Activated CD8-positive, alpha-beta memory T cell treated with anti-CD3 and anti-CD28 coated beads for 36 hours (primary cell): Measurements from ENCODE around the gene PLEKHM2. TPM values are rescaled to one million over a fixed set of nuclear protein-coding genes. Genes with fewer than 3 reads are reported as not detected.
"Not testable (repeated sequence)": the region's sequence is repeated elsewhere in the genome, so short reads cannot be mapped to it uniquely, and the experiment has no call there.

Experiments
- CTCF ChIA-PET: fragments of 350-600 bp; sonication (Branson Sonifier 250); formaldehyde crosslinking; loops from one replicate; lab custom pipeline; 2021; ENCODE audit warnings: antibody characterized with exemption; lab: Charles Lee
- POLR2A ChIA-PET: fragments of 350-600 bp; sonication (Branson Sonifier 250); formaldehyde crosslinking; loops from one replicate; lab custom pipeline; 2021; ENCODE audit warnings: antibody characterized with exemption; lab: Charles Lee
- total RNA-seq, 2 experiments: library from RNA; stranded (reverse); gene quantifications; one replicate each; pipeline ENCODE4 v1.2.3, GENCODE V29; 2021

The PLEKHM2 gene
- total RNA-seq, 2 experiments from 2014 or later: 52.0 to 53.8 TPM

GRCh38 chr1:15692121-15692682 lies 8.1 kb downstream of the PLEKHM2 start:
- CTCF ChIA-PET: no interaction called here
- POLR2A ChIA-PET: no interaction called here

- ChIA-PET CTCF (interaction anchor here (0.6 kb wide), 1 partner anchor 16 kb away, joined by 3 read pairs; no protein-coding TSS in a partner anchor), POLR2A (no interaction called here)
These were observed 9.3 kb downstream of the PLEKHM2 start for GRCh38 chr1:15693371-15693770.

- CTCF ChIA-PET: interaction anchor here (0.9 to 1.1 kb wide), 2 partner anchors 17 to 40 kb away, joined by 3 read pairs; no protein-coding TSS in a partner anchor
- POLR2A ChIA-PET: interaction anchor here (1.1 kb wide), 1 partner anchor 13 kb away, joined by 3 read pairs; the partner anchor contains the start of gene PLEKHM2
These were observed 12.9 kb downstream of the PLEKHM2 start for GRCh38 chr1:15696956-15697521.

GRCh38 chr1:15698201-15698600 lies 14.1 kb downstream of the PLEKHM2 start:
- POLR2A ChIA-PET: no interaction called here
- CTCF ChIA-PET: interaction anchor here (0.6 to 1.1 kb wide), 3 partner anchors 42 to 250 kb away, joined by 3 to 4 read pairs (median 4); no protein-coding TSS in a partner anchor

- CTCF ChIA-PET, POLR2A ChIA-PET: not testable (repeated sequence)
These were observed 15.2 kb downstream of the PLEKHM2 start for GRCh38 chr1:15699321-15699720.

GRCh38 chr1:15700508-15700907 lies 16.4 kb downstream of the PLEKHM2 start:
- CTCF ChIA-PET: no interaction called here

GRCh38 chr1:15701784-15702183 lies 17.7 kb downstream of the PLEKHM2 start:
- ChIA-PET CTCF (no interaction called here), POLR2A (no interaction called here)

More at GRCh38 chr1:15700508-15700907, 16.4 kb downstream of the PLEKHM2 start:
- POLR2A ChIA-PET: no interaction called here

GRCh38 chr1:15702722-15703550 lies 18.8 kb downstream of the PLEKHM2 start:
- POLR2A ChIA-PET: no interaction called here
- CTCF ChIA-PET: no interaction called here

GRCh38 chr1:15703562-15703961 lies 19.4 kb downstream of the PLEKHM2 start:
- POLR2A ChIA-PET: no interaction called here

GRCh38 chr1:15704526-15705183 lies 20.5 kb downstream of the PLEKHM2 start:
- POLR2A ChIA-PET: interaction anchor here (0.7 kb wide), 2 partner anchors 28 to 403 kb away, joined by 9 to 10 read pairs; no protein-coding TSS in a partner anchor
- CTCF ChIA-PET: no interaction called here

More at GRCh38 chr1:15703562-15703961, 19.4 kb downstream of the PLEKHM2 start:
- CTCF ChIA-PET: no interaction called here

- POLR2A ChIA-PET: interaction anchor here (0.7 kb wide), 2 partner anchors 27 to 402 kb away, joined by 9 to 10 read pairs; no protein-coding TSS in a partner anchor
- CTCF ChIA-PET: no interaction called here
These were observed 21.1 kb downstream of the PLEKHM2 start for GRCh38 chr1:15705184-15705566.

- POLR2A ChIA-PET: no interaction called here
- CTCF ChIA-PET: interaction anchor here (1.6 kb wide), 1 partner anchor 11 kb away, joined by 3 read pairs; no protein-coding TSS in a partner anchor
These were observed 22.6 kb downstream of the PLEKHM2 start for GRCh38 chr1:15706751-15707150.

GRCh38 chr1:15707239-15707925 lies 23.3 kb downstream of the PLEKHM2 start:
- CTCF ChIA-PET: interaction anchor here (1.6 kb wide), 1 partner anchor 11 kb away, joined by 3 read pairs; no protein-coding TSS in a partner anchor
- POLR2A ChIA-PET: no interaction called here

- ChIA-PET CTCF (no interaction called here), POLR2A (interaction anchor here (0.5 kb wide), 1 partner anchor 299 kb away, joined by 5 read pairs; no protein-coding TSS in a partner anchor)
These were observed 24.5 kb downstream of the PLEKHM2 start for GRCh38 chr1:15708486-15709137.

GRCh38 chr1:15709226-15709625 lies 25.1 kb downstream of the PLEKHM2 start:
- CTCF ChIA-PET: no interaction called here
- POLR2A ChIA-PET: no interaction called here

- CTCF ChIA-PET: interaction anchor here (0.7 kb wide), 1 partner anchor 182 kb away, joined by 5 read pairs; no protein-coding TSS in a partner anchor
- POLR2A ChIA-PET: interaction anchor here (0.6 kb wide), 1 partner anchor 27 kb away, joined by 4 read pairs; no protein-coding TSS in a partner anchor
These were observed 28.0 kb downstream of the PLEKHM2 start for GRCh38 chr1:15712168-15712567.

- ChIA-PET CTCF (no interaction called here), POLR2A (interaction anchor here (0.7 kb wide), 1 partner anchor 601 kb away, joined by 4 read pairs; no protein-coding TSS in a partner anchor)
These were observed 30.5 kb downstream of the PLEKHM2 start for GRCh38 chr1:15714406-15715136.
